NB4 (cell line): ENCODE results near the gene HYDIN.

Experiments
- POLR2A ChIP-seq: IDR thresholded peaks from 2 replicates; pipeline ENCODE4 v1.6.1; 2011; ENCODE audit warnings: mild to moderate bottlenecking; ENCODE audit not compliant: insufficient read length; ENCODE audit errors: extremely low read depth
- TF ChIP-seq, protein P1 (sequence below): IDR thresholded peaks from one replicate; pipeline ENCODE4 v1.5.1; 2012; ENCODE audit warnings: low read depth, low read length

DNA sequence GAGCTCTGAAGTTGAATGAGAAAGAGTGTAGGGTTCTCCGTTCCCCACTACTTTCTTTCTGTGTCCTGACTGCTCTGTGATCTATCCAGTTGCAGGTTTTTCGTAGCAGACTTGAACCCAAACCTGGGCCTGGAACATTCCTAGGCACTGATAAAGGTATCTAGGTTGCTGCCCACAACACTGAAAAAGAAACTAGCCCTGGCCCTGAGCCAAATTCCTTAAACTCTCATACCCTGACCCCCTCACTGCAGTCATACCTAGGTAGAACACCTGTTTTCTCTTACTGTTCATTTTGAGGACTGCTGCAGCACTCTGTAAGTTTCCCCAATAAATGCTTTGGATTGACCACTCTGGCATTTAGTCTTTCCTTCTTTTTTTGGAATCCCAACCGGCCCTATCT lies 5.4 kb downstream of the HYDIN start:
- TF ChIP-seq, protein P1, sequence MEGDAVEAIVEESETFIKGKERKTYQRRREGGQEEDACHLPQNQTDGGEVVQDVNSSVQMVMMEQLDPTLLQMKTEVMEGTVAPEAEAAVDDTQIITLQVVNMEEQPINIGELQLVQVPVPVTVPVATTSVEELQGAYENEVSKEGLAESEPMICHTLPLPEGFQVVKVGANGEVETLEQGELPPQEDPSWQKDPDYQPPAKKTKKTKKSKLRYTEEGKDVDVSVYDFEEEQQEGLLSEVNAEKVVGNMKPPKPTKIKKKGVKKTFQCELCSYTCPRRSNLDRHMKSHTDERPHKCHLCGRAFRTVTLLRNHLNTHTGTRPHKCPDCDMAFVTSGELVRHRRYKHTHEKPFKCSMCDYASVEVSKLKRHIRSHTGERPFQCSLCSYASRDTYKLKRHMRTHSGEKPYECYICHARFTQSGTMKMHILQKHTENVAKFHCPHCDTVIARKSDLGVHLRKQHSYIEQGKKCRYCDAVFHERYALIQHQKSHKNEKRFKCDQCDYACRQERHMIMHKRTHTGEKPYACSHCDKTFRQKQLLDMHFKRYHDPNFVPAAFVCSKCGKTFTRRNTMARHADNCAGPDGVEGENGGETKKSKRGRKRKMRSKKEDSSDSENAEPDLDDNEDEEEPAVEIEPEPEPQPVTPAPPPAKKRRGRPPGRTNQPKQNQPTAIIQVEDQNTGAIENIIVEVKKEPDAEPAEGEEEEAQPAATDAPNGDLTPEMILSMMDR, result no peak
- no peak for TF ChIP-seq POLR2A
